Lower lobe of right lung (tissue), 2 donors: Measurements from ENCODE around the gene SLC25A18. TPM values are rescaled to one million over a fixed set of nuclear protein-coding genes. Genes with fewer than 3 reads are reported as not detected.
"Not testable (repeated sequence)": the region's sequence is repeated elsewhere in the genome, so short reads cannot be mapped to it uniquely, and the experiment has no call there.

Source experiments
- ATAC-seq, 2 donors: fragments of 200-7000 bp; cut with Tn5 transposase; one replicate each; pipeline ENCODE4 v1.9.1; 2020 to 2022; ENCODE audit warnings: mild to moderate bottlenecking in 2 of 2, moderate library complexity in 2 of 2
- DNase-seq: peaks from one replicate; pipeline ENCODE4 v3.0.0-alpha.2; 2020
- H3K27ac ChIP-seq: fragments of 200-600 bp; one replicate; pipeline ENCODE4 v1.8.0; 2022
- H3K27me3 ChIP-seq: fragments of 200-600 bp; one replicate; pipeline ENCODE4 v1.8.0; 2022; ENCODE audit warnings: low read depth
- H3K36me3 ChIP-seq: fragments of 200-600 bp; one replicate; pipeline ENCODE4 v1.8.0; 2022; ENCODE audit warnings: mild to moderate bottlenecking
- H3K4me1 ChIP-seq: fragments of 200-600 bp; one replicate; pipeline ENCODE4 v1.8.0; 2022
- H3K4me3 ChIP-seq: fragments of 200-600 bp; one replicate; pipeline ENCODE4 v1.8.0; 2022; ENCODE audit warnings: mild to moderate bottlenecking
- H3K9me3 ChIP-seq: fragments of 200-600 bp; one replicate; pipeline ENCODE4 v1.8.0; 2022
- intact Hi-C: fragments of 100-400 bp; cut with DNase I; formaldehyde crosslinking; loops from one replicate; pipeline ENCODE4 v1.11.0; 2022
- long read RNA-seq: library from polyadenylated mRNA; unstranded; transcript quantifications from one replicate; pipeline ENCODE4 v2.0.0, GENCODE V29; 2021
- total RNA-seq: library from RNA; stranded (reverse); fragmentation: NEBNext Ultra II Directional; extraction: Animal tissue kit (Norgen Biotek cat#: 25700); gene quantifications from one replicate; pipeline ENCODE4 v1.2.1, GENCODE V29; 2021
- TF ChIP-seq, protein P1 (sequence below): fragments of 200-600 bp; IDR thresholded peaks from one replicate; pipeline ENCODE4 v1.8.0; 2022; ENCODE audit warnings: antibody characterized with exemption, mild to moderate bottlenecking
- donor health status: DM: no; HTN: yes; CAD: no; lungs with severe emphysema.

SLC25A18 gene, protein sequence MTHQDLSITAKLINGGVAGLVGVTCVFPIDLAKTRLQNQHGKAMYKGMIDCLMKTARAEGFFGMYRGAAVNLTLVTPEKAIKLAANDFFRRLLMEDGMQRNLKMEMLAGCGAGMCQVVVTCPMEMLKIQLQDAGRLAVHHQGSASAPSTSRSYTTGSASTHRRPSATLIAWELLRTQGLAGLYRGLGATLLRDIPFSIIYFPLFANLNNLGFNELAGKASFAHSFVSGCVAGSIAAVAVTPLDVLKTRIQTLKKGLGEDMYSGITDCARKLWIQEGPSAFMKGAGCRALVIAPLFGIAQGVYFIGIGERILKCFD
- 0.50 TPM for total RNA-seq
- long read RNA-seq, partial matches to known transcripts, result 0 of 2 reads
- long read RNA-seq, other reads (novel, unspliced or antisense), result 2 of 2 reads

- TF ChIP-seq, protein P1, sequence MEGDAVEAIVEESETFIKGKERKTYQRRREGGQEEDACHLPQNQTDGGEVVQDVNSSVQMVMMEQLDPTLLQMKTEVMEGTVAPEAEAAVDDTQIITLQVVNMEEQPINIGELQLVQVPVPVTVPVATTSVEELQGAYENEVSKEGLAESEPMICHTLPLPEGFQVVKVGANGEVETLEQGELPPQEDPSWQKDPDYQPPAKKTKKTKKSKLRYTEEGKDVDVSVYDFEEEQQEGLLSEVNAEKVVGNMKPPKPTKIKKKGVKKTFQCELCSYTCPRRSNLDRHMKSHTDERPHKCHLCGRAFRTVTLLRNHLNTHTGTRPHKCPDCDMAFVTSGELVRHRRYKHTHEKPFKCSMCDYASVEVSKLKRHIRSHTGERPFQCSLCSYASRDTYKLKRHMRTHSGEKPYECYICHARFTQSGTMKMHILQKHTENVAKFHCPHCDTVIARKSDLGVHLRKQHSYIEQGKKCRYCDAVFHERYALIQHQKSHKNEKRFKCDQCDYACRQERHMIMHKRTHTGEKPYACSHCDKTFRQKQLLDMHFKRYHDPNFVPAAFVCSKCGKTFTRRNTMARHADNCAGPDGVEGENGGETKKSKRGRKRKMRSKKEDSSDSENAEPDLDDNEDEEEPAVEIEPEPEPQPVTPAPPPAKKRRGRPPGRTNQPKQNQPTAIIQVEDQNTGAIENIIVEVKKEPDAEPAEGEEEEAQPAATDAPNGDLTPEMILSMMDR, result no peak
- H3K4me3 ChIP-seq, result peak within 1 kb of the TSS; percentile 21
- H3K4me1 ChIP-seq, result peaks cover 14% of the 10 kb centered on the region
- ATAC-seq (peak; percentile 70 to 76), DNase-seq (no peak)
- intact Hi-C loops, result no loop called here
- no peaks in the 10 kb centered on the region for H3K27me3 ChIP-seq
- H3K9me3 ChIP-seq, result no peaks in the 10 kb centered on the region
- peak within 1 kb of the TSS; percentile 65 for H3K27ac ChIP-seq
- no peaks in the 10 kb centered on the region for H3K36me3 ChIP-seq
Measured at GRCh38 chr22:17562906-17563870, at the start of gene SLC25A18. Gene SLC25A18, plus strand, starts transcription at chr22:17563498. Its CDS starts 16,447 bp downstream, at chr22:17579945.

DNA sequence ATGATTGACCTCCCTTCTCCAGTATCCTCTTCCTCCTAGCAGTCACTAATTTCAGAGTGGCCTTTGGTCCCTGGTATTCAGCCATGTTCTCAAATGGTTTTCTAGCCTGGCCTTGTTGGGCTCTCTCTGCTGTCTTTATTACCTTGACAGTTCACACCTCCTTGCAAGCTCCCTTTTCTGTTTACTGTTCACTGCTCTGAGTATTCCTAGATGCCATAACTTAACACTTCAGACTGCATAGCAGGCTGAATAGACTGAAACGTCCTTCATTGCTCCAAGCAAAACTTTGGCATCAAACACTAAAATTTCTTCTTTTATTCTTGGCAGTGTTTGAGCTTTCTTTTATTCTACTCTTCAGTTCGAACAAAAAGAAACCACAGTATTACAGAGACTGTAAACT is 49.7 kb upstream of the SLC25A18 start:
- no peaks in the 10 kb centered on the region for H3K27me3 ChIP-seq
- intact Hi-C loops, result no loop called here
- H3K36me3 ChIP-seq, result no peaks in the 10 kb centered on the region
- ATAC-seq (no peak), DNase-seq (no peak)
- TF ChIP-seq, protein P1, result no peak
- no peak overlapping the region for H3K27ac ChIP-seq
- H3K9me3 ChIP-seq, result no peaks in the 10 kb centered on the region
- no peaks in the 10 kb centered on the region for H3K4me1 ChIP-seq
- H3K4me3 ChIP-seq, result no peak overlapping the region

- no peak overlapping the region for H3K4me3 ChIP-seq
- no peaks in the 10 kb centered on the region for H3K9me3 ChIP-seq
- TF ChIP-seq, protein P1, result no peak
- no peak overlapping the region for H3K27ac ChIP-seq
- DNase-seq (no peak), ATAC-seq (no peak)
- H3K36me3 ChIP-seq, result no peaks in the 10 kb centered on the region
- H3K27me3 ChIP-seq, result no peaks in the 10 kb centered on the region
- intact Hi-C loops, result no loop called here
- H3K4me1 ChIP-seq, result no peaks in the 10 kb centered on the region
Measured at GRCh38 chr22:17514084-17514483, 49.2 kb upstream of the SLC25A18 start.

DNA sequence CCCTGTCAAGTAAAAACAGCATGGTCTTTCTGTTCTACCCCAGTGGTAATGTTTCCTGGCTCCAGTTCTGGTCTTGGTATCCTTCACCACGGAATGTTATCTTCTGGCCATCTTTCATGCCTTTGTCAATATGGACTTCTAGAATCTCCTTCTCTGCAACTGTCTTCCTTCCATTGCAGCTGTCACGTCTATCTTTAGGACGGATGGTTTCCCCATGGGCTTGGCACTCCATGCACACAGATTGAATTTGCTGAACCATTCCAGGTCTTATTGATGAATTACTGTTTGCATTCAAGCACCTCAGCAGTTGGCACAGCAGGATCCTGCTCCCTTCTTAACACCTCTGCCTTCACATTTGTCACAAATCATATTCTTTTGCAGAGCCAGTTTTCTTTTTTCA is 44.9 kb upstream of the SLC25A18 start:
- DNase-seq (no peak), ATAC-seq (no peak)
- no peaks in the 10 kb centered on the region for H3K4me1 ChIP-seq
- H3K36me3 ChIP-seq, result no peaks in the 10 kb centered on the region
- no peaks in the 10 kb centered on the region for H3K27me3 ChIP-seq
- no peak overlapping the region for H3K27ac ChIP-seq
- TF ChIP-seq, protein P1, result no peak
- no peak overlapping the region for H3K4me3 ChIP-seq
- H3K9me3 ChIP-seq, result no peaks in the 10 kb centered on the region
- intact Hi-C loops, result no loop called here

DNA sequence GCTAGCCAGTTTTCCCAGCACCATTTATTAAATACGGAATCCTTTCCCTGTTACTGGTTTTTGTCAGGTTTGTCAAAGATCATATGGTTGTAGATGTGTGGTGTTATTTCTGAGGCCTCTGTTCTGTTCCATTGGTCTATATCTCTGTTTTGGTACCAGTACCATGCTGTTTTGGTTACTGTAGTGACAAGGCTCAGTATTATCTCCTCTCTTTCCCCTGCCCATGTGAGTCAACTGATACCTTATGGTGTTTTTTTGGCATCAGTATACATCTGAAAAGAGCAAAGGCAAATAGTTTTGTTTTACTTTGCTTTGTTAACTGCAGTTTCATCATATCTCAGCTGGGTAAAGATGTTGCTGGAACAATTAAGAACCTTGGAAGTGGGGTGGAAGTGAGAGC is 41.3 kb upstream of the SLC25A18 start:
- DNase-seq, intact Hi-C loops: not testable (repeated sequence)

More for the DNA sequence above, 41.3 kb upstream of the SLC25A18 start:
- H3K27ac ChIP-seq, H3K36me3 ChIP-seq, ATAC-seq, H3K27me3 ChIP-seq, H3K4me3 ChIP-seq, H3K4me1 ChIP-seq, H3K9me3 ChIP-seq: not testable (repeated sequence)
